GM12892 (cell line): Measurements from ENCODE around the gene ADAM29.
"Not testable (repeated sequence)": the region's sequence is repeated elsewhere in the genome, so short reads cannot be mapped to it uniquely, and the experiment has no call there.

Source experiments
- DNase-seq: peaks from one replicate; pipeline ENCODE4 v3.0.0; 2011; ENCODE audit not compliant: insufficient read length
- FAIRE-seq: peaks from 2 replicates; lab custom pipeline; 2011; peaks lifted over from hg19 to GRCh38; lab: Jason Lieb, UNC
- POLR2A ChIP-seq: IDR thresholded peaks from 2 replicates; pipeline ENCODE4 v1.6.1; 2011; ENCODE audit warnings: low read depth, low read length, control low read depth
- POLR2AphosphoS5 ChIP-seq: IDR thresholded peaks from 2 replicates; pipeline ENCODE4 v1.6.1; 2011; ENCODE audit warnings: low read depth, low read length, control low read depth
- TAF1 ChIP-seq: IDR thresholded peaks from 2 replicates; pipeline ENCODE4 v1.6.1; 2011; ENCODE audit warnings: low read depth, mild to moderate bottlenecking, control low read depth, low read length, borderline replicate concordance

Gene ADAM29

DNA sequence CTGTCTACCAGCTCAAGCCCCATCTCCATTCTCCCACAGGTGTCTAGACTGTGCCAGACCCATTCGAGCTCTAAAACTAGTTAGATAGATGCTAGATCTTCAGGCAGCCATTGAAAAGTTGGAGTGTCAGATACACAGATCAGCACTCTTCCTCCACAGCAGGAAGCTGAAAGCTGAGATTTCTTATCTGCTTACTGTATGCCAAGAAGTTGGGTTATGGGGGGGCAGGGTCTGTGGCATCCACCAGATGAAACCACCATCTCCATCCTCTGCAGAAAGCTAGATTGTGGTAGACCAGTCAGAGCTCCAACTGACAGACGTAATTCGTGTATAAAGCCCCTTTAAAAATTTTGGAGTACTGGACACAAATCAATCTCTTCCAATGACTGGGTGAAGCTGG is 54.8 kb downstream of the ADAM29 start:
- TF ChIP-seq TAF1 (no peak), POLR2A (no peak), POLR2AphosphoS5 (no peak)
- DNase-seq (no peak), FAIRE-seq (no peak)

DNA sequence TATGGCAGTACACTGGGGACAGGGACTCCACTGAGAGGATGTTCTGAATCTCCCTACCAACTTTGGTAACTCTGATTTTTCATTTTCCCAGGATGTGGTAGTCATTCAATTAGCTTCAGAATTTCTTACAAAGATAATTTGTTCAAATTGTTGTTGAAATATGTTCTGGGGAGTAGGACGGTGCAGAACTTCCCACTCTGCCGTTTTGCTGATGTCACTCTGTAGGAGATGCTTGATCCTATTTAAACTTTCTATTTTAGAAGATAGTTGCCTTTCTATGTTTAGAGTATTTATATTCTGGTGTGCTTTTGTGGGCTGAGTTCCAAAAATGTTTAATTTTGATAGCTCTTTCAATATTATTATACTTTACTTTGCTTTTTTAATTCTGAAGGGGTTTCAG is 55.2 kb downstream of the ADAM29 start:
- FAIRE-seq (no peak), DNase-seq (no peak)
- TF ChIP-seq TAF1: no peak
- no peak for TF ChIP-seq POLR2AphosphoS5
- TF ChIP-seq POLR2A: no peak

DNA sequence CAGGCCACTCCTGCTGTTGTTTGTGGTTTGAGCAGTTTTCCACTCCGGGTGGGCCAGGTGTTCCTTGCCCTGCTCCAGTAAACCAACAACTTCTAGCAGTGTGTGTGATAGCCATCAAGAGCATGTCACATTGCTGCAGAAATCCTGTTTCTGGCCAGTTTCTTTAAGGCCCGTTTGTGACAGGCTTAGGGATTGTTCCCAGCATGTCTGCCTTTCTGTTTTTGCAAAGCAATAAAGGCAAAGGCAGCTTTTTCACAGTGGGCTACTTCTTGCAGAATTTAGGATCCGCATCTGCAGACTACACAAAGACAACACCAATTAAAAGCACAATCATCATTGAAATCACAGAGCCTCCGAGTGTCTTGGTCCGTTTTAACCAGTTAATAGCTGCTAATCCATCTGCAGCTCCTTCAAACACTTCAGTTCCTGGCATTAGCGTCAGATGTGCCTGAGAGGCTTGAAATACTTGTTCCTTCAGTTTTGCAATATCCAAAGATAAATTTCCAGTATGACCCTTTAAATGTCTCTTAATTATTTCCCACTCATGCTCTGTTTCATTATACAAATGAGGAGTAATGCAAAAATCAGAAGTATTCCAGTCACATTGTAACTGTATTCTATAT is 65.1 kb downstream of the ADAM29 start:
- TF ChIP-seq POLR2AphosphoS5 (no peak), TAF1 (no peak), POLR2A (no peak)
- FAIRE-seq: no peak

DNA sequence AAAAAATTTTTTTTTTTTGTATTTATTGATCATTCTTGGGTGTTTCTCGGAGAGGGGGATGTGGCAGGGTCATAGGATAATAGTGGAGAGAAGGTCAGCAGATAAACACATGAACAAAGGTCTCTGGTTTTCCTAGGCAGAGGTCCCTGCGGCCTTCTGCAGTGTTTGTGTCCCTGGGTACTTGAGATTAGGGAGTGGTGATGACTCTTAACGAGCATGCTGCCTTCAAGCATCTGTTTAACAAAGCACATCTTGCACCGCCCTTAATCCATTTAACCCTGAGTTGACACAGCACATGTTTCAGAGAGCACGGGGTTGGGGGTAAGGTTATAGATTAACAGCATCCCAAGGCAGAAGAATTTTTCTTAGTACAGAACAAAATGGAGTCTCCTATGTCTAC is 65.7 kb downstream of the ADAM29 start:
- not testable (repeated sequence) for DNase-seq, FAIRE-seq

More for the DNA sequence above, 65.1 kb downstream of the ADAM29 start:
- no peak for DNase-seq

DNA sequence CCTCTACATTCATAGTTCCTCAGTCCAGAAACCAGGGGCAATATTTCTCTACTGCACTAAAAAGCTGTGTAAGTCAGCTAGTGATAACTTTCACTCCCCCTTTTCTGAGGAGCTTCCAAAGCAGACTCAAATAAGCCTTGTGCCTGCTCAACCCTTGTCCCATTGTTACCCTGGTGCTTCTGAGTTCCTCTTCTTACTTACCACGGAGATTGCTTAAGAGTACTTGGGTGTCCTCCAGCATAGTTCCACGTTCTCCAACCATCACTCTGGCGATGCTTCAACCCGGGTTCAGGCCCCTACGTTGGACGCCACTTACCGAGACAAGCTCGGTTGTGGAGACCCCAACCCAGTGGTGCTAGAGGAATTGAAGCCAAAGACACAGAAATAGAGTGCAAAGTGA is 71.6 kb downstream of the ADAM29 start:
- FAIRE-seq (no peak), DNase-seq (no peak)
- TF ChIP-seq POLR2A (no peak), TAF1 (no peak), POLR2AphosphoS5 (no peak)

DNA sequence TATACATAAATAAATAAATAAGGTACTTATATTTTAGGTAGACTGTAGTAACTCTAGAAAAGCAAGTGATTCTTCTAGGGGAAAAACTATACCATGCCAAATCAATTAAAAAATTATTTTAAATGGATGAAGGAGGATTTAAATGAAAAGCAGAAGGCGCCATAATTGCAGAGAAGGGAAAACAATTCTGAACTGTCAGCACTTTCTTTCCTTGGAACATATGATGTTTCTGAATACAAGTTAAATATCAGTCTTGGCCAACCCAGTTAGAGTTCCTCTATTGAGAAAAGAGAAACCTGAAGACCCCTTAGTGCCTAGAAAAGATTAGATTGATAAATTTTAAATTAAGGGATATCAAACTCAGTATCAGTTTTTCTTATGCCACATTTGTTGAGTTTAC is 75.8 kb downstream of the ADAM29 start:
- DNase-seq (no peak), FAIRE-seq (no peak)
- TF ChIP-seq TAF1 (no peak), POLR2AphosphoS5 (no peak), POLR2A (no peak)

DNA sequence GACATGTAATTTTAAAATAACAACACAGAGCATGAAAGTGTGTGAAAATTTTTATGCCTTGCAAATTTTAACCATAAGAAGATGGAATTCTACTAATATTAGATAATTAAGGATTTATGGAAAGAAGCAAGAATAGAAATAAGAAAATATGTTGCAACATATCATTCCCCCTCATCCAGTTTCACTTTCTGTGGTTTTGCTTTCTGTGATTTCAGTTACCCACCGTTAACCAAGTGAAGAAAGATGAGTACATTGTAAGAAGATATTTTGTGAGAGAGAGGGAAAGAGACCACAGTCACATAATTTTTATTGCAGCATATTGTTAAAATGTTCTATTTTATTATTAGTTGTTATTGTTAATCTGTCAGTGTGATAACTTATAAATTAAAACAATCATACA is 77.9 kb downstream of the ADAM29 start:
- TF ChIP-seq POLR2A (no peak), POLR2AphosphoS5 (no peak), TAF1 (no peak)
- FAIRE-seq: no peak
- DNase-seq: no peak

DNA sequence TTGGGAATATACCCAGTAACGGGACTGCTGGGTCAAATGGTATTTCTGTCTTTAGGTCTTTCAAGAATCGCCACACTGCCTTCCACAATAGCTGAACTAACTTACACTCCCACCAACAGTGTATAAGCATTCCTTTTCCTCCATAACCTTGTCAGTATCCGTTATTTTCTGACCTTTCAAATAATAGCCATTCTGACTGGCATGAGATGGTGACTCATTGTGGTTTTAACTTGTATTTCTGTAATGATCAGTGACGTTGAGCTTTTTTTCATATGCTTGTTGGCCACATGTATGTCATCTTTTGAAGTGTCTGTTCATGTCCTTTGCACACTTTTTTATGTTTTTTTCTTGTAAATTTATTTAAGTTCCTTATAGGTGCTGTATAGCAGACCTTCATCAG is 81.2 kb downstream of the ADAM29 start:
- no peak for TF ChIP-seq TAF1
- no peak for TF ChIP-seq POLR2A
- no peak for TF ChIP-seq POLR2AphosphoS5
- DNase-seq (no peak), FAIRE-seq (no peak)

DNA sequence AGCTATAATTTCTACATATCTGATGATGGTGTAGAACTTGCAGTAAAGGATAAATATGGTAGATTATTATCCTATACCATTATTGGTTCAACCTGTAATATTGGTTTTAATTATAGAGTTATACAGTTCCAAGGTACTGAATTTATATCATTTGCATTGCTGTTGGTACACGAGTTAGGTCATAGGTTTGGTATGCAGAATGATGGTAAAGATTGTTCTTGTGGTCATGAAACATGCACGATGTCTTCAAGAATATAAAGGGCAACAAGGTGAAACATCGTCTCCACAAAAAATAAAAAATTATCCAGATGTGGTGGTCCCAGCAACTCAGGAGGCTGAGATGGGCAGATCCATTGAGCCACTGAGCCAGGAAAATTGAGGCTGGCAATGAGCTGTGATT is 99.6 kb downstream of the ADAM29 start:
- FAIRE-seq (no peak), DNase-seq (no peak)
- TF ChIP-seq TAF1: no peak
- TF ChIP-seq POLR2AphosphoS5: no peak
- TF ChIP-seq POLR2A: no peak

DNA sequence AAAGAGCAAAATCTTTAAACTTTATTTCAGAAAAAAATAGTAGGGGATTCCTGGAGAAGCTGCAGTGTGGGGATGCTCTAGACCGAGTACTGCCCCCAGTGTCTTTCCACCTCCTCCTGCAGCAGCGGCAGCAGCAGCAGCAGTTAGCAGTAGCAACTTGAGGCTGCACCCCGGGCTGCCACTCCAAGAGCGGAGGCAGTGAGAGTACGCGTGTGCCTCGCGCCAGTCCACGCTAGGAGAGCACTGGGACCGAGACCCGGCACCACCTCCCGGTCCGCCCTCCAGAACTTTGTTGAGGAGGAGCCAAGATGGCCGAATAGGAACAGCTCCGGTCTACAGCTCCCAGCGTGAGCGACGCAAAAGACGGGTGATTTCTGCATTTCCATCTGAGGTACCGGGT is 101.3 kb downstream of the ADAM29 start:
- not testable (repeated sequence) for DNase-seq, FAIRE-seq
